ACHN (cell line): ENCODE data around the gene PLEKHN1.
A peak's percentile ranks its signal among the peaks of the same experiment; 100 is the strongest.
"Not testable (repeated sequence)": the region's sequence is repeated elsewhere in the genome, so short reads cannot be mapped to it uniquely, and the experiment has no call there.

Experiments used
- DNase-seq: peaks from one replicate; pipeline ENCODE4 v3.0.0-alpha.2; 2015
- in situ Hi-C: cut with HindIII; loops from 2 replicates; pipeline ENCODE4 v1.10.0; 2017; ENCODE audit warnings: low sequenced_read_pairs, low pct_ligation_motif_present, low pct_unique_long_range_greater_than_20kb

Gene PLEKHN1

GRCh38 chr1:997993-998744 is 31.9 kb downstream of the PLEKHN1 start:
- in situ Hi-C loops, result no loop called here
- no peak for DNase-seq

GRCh38 chr1:998745-998994 is 32.4 kb downstream of the PLEKHN1 start:
- in situ Hi-C loops, result no loop called here
- no peak for DNase-seq

- DNase-seq, result peak; percentile 37
- in situ Hi-C loops, result no loop called here
These were observed 32.9 kb downstream of the PLEKHN1 start for GRCh38 chr1:998995-999724.

- in situ Hi-C loops, result no loop called here
- peak; percentile 90 for DNase-seq
These were observed 33.6 kb downstream of the PLEKHN1 start, which contains the start of gene HES4 for GRCh38 chr1:999725-1000356. HES4 (minus strand) TSS chr1:1000097; CDS start chr1:999973, 124 bp downstream.

- in situ Hi-C loops, result no loop called here
- DNase-seq, result peak; percentile 84
These were observed 34.2 kb downstream of the PLEKHN1 start for GRCh38 chr1:1000357-1001056.

- DNase-seq, result peak; percentile 29
- in situ Hi-C loops, result no loop called here
These were observed 34.9 kb downstream of the PLEKHN1 start for GRCh38 chr1:1001057-1001783.

- no peak for DNase-seq
- in situ Hi-C loops, result no loop called here
These were observed 37.5 kb downstream of the PLEKHN1 start for GRCh38 chr1:1003618-1004419.

GRCh38 chr1:1004420-1004779 is 38.1 kb downstream of the PLEKHN1 start:
- in situ Hi-C loops, result no loop called here
- no peak for DNase-seq

- no peak for DNase-seq
- in situ Hi-C loops, result no loop called here
These were observed 38.8 kb downstream of the PLEKHN1 start for GRCh38 chr1:1004780-1005697.

GRCh38 chr1:1005774-1006304 is 39.6 kb downstream of the PLEKHN1 start:
- in situ Hi-C loops, result no loop called here
- no peak for DNase-seq

GRCh38 chr1:1006305-1007159 is 40.2 kb downstream of the PLEKHN1 start:
- DNase-seq, result no peak
- in situ Hi-C loops, result no loop called here

GRCh38 chr1:1010131-1010530 is 43.8 kb downstream of the PLEKHN1 start:
- in situ Hi-C loops, result not testable (repeated sequence)

GRCh38 chr1:1011396-1011949 is 45.2 kb downstream of the PLEKHN1 start:
- no peak for DNase-seq
- in situ Hi-C loops, result no loop called here

More at GRCh38 chr1:1010131-1010530, 43.8 kb downstream of the PLEKHN1 start:
- not testable (repeated sequence) for DNase-seq

- in situ Hi-C loops, DNase-seq: not testable (repeated sequence)
These were observed 46.4 kb downstream of the PLEKHN1 start for GRCh38 chr1:1012736-1013104.

GRCh38 chr1:1013105-1013921 is 47.0 kb downstream of the PLEKHN1 start, which contains the start of gene ISG15:
ISG15 (plus strand) TSS chr1:1013497; CDS start chr1:1013574, 77 bp downstream.
- in situ Hi-C loops, result no loop called here
- DNase-seq, result peak; percentile 85
